ENCODE measurements around the gene AUTS2. TPM values are rescaled to one million over a fixed set of nuclear protein-coding genes. Genes with fewer than 3 reads are reported as not detected.

Gene AUTS2
- total and polyA plus RNA-seq, 7 experiments from 2014 or later = 0.40 to 31.7 (median 4.2) TPM

DNA sequence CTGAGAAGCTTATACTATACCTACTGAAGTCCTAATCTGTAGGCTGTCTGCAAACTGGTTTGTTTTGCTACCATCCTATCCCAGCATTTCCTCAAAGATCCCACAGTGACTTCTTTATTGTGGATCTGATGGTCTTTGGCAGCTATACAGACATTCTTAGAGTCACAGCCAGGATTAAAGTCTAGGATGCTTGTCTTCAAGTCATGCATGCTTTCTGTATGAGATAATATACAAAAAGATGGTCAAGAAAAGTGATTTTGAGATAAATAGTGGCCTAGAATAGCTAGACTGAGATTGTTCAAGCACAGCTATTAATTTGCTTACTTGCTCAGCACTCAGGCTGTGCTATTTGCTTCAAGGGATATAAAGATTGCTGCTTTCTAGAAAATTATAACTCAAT, 454.4 kb downstream of the AUTS2 start:
- Mint-ChIP-seq H3K27me3 (peaks cover 0 to 3% (median 0%) of the 10 kb centered on the region in 5 donors), H3K9me3 (peaks cover 0 to 4% (median 0%) of the 10 kb centered on the region in 11 donors), H3K36me3 (no peaks in the 10 kb centered on the region), H3K27ac (no peak overlapping the region), H3K4me3 (no peak overlapping the region), H3K4me1 (no peaks in the 10 kb centered on the region)
- no peaks in the 10 kb centered on the region for H3K27me3 ChIP-seq (ENCODE audit: control insufficient read depth in 2 of 2, insufficient read depth in 2 of 2, low read length in 2 of 2)
- intact Hi-C loops (cut with micrococcal nuclease) = no loop called here
- H3K36me3 ChIP-seq (ENCODE audit: control insufficient read depth in 2 of 3, insufficient read depth in 3 of 3, low read length in 3 of 3) = no peaks in the 10 kb centered on the region
- no peak overlapping the region for H3K4me3 ChIP-seq (ENCODE audit: low read length)
- CTCF ChIA-PET = no interaction called here
- H3K9me3 ChIP-seq (ENCODE audit: control insufficient read depth in 2 of 3, low read length in 3 of 3) = no peaks in the 10 kb centered on the region
- POLR2A ChIA-PET = no interaction called here
- ATAC-seq = no peak
- no peak for DNase-seq
- H3K27ac ChIP-seq (ENCODE audit: low read depth, low read length) = no peak overlapping the region
- no peaks in the 10 kb centered on the region for H3K4me1 ChIP-seq (ENCODE audit: control insufficient read depth in 2 of 2, insufficient read depth in 2 of 2, low read length in 2 of 2)

DNA sequence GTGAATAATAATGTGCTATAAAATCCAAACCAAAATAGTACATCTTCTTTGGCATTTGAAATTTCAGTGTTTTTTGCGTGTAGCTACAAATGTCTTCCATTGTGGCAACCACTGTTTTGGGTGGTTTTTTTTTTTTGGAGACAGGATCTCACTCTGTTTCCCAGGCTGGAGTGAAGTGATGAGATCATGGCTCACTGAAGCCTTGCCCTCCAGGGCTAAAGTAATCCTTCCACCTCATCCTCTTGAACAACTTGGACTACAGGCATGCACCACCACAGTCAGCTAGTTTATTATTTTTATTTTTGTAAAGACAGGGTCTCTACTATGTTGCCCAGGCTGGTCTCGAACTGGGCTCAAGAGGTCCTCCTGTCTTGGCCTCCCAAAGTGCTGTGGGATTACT, 455.1 kb downstream of the AUTS2 start:
- POLR2A ChIA-PET = no interaction called here
- intact Hi-C loops (cut with micrococcal nuclease) = no loop called here
- CTCF ChIA-PET = interaction anchor here (0.6 kb wide), 1 partner anchor 24 kb away, joined by 7 read pairs; no protein-coding TSS in a partner anchor

DNA sequence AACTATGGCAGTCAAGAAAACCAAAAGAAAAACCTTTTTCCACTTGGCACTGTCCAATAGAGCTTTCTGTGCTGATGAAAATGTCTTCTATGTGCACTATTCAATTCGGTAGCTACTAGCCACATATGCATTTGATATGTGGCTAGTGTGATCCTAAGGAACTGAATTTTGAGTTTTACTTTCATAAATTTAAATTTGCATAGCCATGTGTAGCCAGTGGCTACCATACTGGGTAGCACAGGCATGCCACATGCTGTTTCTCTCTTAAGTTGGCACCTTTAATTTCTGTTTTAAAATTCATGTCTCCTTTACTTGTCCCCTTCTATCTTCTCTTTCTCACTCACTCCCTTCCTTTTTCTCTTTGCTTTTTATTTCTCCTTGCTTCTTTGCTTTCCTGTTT, 455.7 kb downstream of the AUTS2 start:
- H3K36me3 Mint-ChIP-seq = no peaks in the 10 kb centered on the region
- H3K27ac ChIP-seq (ENCODE audit: low read depth, low read length) = no peak overlapping the region
- H3K27me3 ChIP-seq (ENCODE audit: control insufficient read depth in 2 of 2, insufficient read depth in 2 of 2, low read length in 2 of 2) = no peaks in the 10 kb centered on the region
- intact Hi-C loops (cut with micrococcal nuclease) = no loop called here
- peaks cover 0 to 4% (median 0%) of the 10 kb centered on the region in 11 donors for H3K9me3 Mint-ChIP-seq
- ChIA-PET POLR2A (no interaction called here), CTCF (no interaction called here)
- H3K4me3 ChIP-seq (ENCODE audit: low read length) = no peak overlapping the region
- no peak overlapping the region for H3K27ac Mint-ChIP-seq
- H3K27me3 Mint-ChIP-seq = peaks cover 0 to 3% (median 0%) of the 10 kb centered on the region in 5 donors
- H3K4me1 Mint-ChIP-seq = no peaks in the 10 kb centered on the region
- ATAC-seq = no peak
- no peaks in the 10 kb centered on the region for H3K9me3 ChIP-seq (ENCODE audit: control insufficient read depth in 2 of 3, low read length in 3 of 3)
- DNase-seq = no peak
- H3K36me3 ChIP-seq (ENCODE audit: control insufficient read depth in 2 of 3, insufficient read depth in 3 of 3, low read length in 3 of 3) = no peaks in the 10 kb centered on the region
- no peak overlapping the region for H3K4me3 Mint-ChIP-seq
- H3K4me1 ChIP-seq (ENCODE audit: control insufficient read depth in 2 of 2, insufficient read depth in 2 of 2, low read length in 2 of 2) = no peaks in the 10 kb centered on the region

More for the DNA sequence above, 455.1 kb downstream of the AUTS2 start:
- H3K27me3 ChIP-seq (ENCODE audit: control insufficient read depth in 2 of 2, insufficient read depth in 2 of 2, low read length in 2 of 2) = no peaks in the 10 kb centered on the region
- H3K27me3 Mint-ChIP-seq = peaks cover 0 to 3% (median 0%) of the 10 kb centered on the region in 5 donors
- no peak overlapping the region for H3K27ac ChIP-seq (ENCODE audit: low read depth, low read length)
- no peak overlapping the region for H3K4me3 Mint-ChIP-seq
- ATAC-seq = no peak
- no peak overlapping the region for H3K27ac Mint-ChIP-seq
- peaks cover 0 to 4% (median 0%) of the 10 kb centered on the region in 11 donors for H3K9me3 Mint-ChIP-seq
- H3K4me1 Mint-ChIP-seq = no peaks in the 10 kb centered on the region
- no peaks in the 10 kb centered on the region for H3K36me3 Mint-ChIP-seq
- no peaks in the 10 kb centered on the region for H3K36me3 ChIP-seq (ENCODE audit: control insufficient read depth in 2 of 3, insufficient read depth in 3 of 3, low read length in 3 of 3)
- no peak overlapping the region for H3K4me3 ChIP-seq (ENCODE audit: low read length)
- DNase-seq = no peak
- no peaks in the 10 kb centered on the region for H3K4me1 ChIP-seq (ENCODE audit: control insufficient read depth in 2 of 2, insufficient read depth in 2 of 2, low read length in 2 of 2)
- no peaks in the 10 kb centered on the region for H3K9me3 ChIP-seq (ENCODE audit: control insufficient read depth in 2 of 3, low read length in 3 of 3)

DNA sequence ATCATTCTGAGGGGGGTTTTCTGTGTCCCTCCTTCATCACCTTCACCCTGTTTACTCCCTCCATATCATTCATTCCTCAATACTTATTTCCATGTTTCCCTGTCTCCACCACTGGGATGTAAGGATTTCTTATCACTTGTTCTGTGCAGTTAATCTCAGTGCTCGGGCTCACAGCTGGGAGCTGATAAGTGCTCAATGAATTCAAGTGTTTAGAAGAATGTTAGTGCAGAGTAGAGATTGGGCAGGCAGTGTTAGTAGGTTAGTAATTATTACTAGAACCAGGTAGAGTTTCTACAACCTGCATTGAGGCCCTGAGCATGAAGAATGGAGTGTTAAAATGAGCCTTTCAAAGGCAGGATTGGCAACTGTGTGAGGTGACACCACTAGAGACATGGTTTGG, 458.1 kb downstream of the AUTS2 start:
- CTCF ChIA-PET = no interaction called here
- DNase-seq = no peak
- no peaks in the 10 kb centered on the region for H3K9me3 ChIP-seq (ENCODE audit: control insufficient read depth in 2 of 3, low read length in 3 of 3)
- H3K4me3 Mint-ChIP-seq = no peak overlapping the region
- no peaks in the 10 kb centered on the region for H3K36me3 Mint-ChIP-seq
- H3K36me3 ChIP-seq (ENCODE audit: control insufficient read depth in 2 of 3, insufficient read depth in 3 of 3, low read length in 3 of 3) = no peaks in the 10 kb centered on the region
- no peaks in the 10 kb centered on the region for H3K4me1 ChIP-seq (ENCODE audit: control insufficient read depth in 2 of 2, insufficient read depth in 2 of 2, low read length in 2 of 2)
- no peaks in the 10 kb centered on the region for H3K4me1 Mint-ChIP-seq
- ATAC-seq = no peak
- POLR2A ChIA-PET = no interaction called here
- H3K27ac ChIP-seq (ENCODE audit: low read depth, low read length) = no peak overlapping the region
- H3K27ac Mint-ChIP-seq = no peak overlapping the region
- no peak overlapping the region for H3K4me3 ChIP-seq (ENCODE audit: low read length)
- H3K9me3 Mint-ChIP-seq = peaks cover 0 to 4% (median 0%) of the 10 kb centered on the region in 11 donors
- intact Hi-C loops (cut with micrococcal nuclease) = no loop called here
- H3K27me3 ChIP-seq (ENCODE audit: control insufficient read depth in 2 of 2, insufficient read depth in 2 of 2, low read length in 2 of 2) = no peaks in the 10 kb centered on the region
- peaks cover 0 to 3% (median 0%) of the 10 kb centered on the region in 5 donors for H3K27me3 Mint-ChIP-seq

DNA sequence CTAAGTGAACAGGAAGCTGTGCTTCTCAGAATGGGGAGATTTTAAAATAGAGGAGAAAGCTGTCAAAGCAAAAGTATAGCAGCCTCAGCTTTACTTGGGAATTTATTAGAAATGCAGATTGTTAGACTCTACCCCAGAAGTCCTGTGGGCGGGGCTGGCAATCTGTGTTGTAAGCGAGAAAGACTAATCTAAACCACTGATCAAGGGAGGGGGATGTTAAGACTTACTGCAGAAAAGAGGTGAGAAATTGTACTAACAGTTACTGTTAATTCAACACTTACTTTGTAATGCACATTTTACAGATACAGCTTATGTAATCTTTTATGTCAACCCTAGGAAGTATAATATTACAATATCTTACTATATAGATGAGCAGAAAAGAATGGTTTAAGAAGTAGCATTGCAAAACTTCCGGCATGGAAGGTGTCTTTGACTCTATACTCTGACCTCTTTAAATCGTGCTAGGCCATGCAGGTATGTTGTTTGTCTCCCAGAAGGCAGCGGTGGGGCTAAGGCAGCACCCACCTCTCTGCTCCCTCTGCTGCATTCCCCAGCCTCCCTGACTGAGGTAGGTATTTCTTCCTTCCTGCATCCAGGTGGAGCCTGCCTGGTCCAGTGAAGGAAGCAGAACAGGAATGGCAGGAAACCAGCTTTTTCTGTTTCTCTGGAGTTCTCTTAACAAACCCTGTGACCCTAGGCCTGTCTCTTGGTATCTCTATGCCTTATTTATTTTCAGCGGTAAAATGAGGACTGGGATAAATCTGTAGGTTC, 462.2 kb downstream of the AUTS2 start:
- CTCF ChIA-PET = no interaction called here
- DNase-seq = no peak

DNA sequence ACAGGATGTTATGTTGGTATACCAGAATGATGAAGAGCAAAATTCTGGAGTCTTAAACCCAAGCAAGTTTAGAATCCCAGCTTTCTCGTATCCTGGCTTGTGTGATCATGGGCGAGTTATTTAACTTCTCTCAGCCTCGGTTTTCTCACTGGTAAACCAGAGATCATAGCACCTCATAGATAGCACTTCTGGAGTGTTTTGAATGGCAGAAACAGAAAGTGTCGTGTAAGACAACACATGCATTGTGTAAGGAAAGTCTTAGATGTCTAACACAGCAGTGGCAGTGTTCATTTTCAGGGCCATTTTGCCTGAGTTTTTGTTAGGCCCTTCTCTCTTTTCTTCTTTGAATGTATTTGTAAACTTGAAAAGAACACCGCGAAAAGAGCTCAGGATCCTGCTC, 465.1 kb downstream of the AUTS2 start:
- intact Hi-C loops (cut with micrococcal nuclease) = no loop called here
- Histone ChIP-seq H3K27ac (ENCODE audit: low read depth, low read length) (no peak overlapping the region), H3K27me3 (ENCODE audit: control insufficient read depth in 2 of 2, insufficient read depth in 2 of 2, low read length in 2 of 2) (no peaks in the 10 kb centered on the region), H3K4me1 (ENCODE audit: control insufficient read depth in 2 of 2, insufficient read depth in 2 of 2, low read length in 2 of 2) (no peaks in the 10 kb centered on the region), H3K36me3 (ENCODE audit: control insufficient read depth in 2 of 3, insufficient read depth in 3 of 3, low read length in 3 of 3) (no peaks in the 10 kb centered on the region), H3K9me3 (ENCODE audit: control insufficient read depth in 2 of 3, low read length in 3 of 3) (no peaks in the 10 kb centered on the region), H3K4me3 (ENCODE audit: low read length) (no peak overlapping the region)
- H3K9me3 Mint-ChIP-seq = peaks cover 0 to 6% (median 0%) of the 10 kb centered on the region in 11 donors
- H3K4me1 Mint-ChIP-seq = peaks cover 0 to 8% (median 0%) of the 10 kb centered on the region in 7 donors
- no peaks in the 10 kb centered on the region for H3K36me3 Mint-ChIP-seq
- CTCF ChIA-PET = no interaction called here
- DNase-seq (no peak), ATAC-seq (no peak)
- POLR2A ChIA-PET = no interaction called here
- H3K27ac Mint-ChIP-seq = no peak overlapping the region
- H3K4me3 Mint-ChIP-seq = no peak overlapping the region
- H3K27me3 Mint-ChIP-seq = no peaks in the 10 kb centered on the region

More for the DNA sequence above, 462.2 kb downstream of the AUTS2 start:
- intact Hi-C loops (cut with micrococcal nuclease) = no loop called here
- H3K27me3 Mint-ChIP-seq = no peaks in the 10 kb centered on the region
- H3K4me1 Mint-ChIP-seq = peaks cover 0 to 8% (median 0%) of the 10 kb centered on the region in 7 donors
- H3K36me3 ChIP-seq (ENCODE audit: control insufficient read depth in 2 of 3, insufficient read depth in 3 of 3, low read length in 3 of 3) = no peaks in the 10 kb centered on the region
- H3K27ac ChIP-seq (ENCODE audit: low read depth, low read length) = no peak overlapping the region
- no peak overlapping the region for H3K27ac Mint-ChIP-seq
- no peaks in the 10 kb centered on the region for H3K27me3 ChIP-seq (ENCODE audit: control insufficient read depth in 2 of 2, insufficient read depth in 2 of 2, low read length in 2 of 2)
- H3K9me3 Mint-ChIP-seq = peaks cover 0 to 6% (median 0%) of the 10 kb centered on the region in 11 donors
- no peaks in the 10 kb centered on the region for H3K36me3 Mint-ChIP-seq
- H3K4me3 Mint-ChIP-seq = no peak overlapping the region
- no peak overlapping the region for H3K4me3 ChIP-seq (ENCODE audit: low read length)
- no peaks in the 10 kb centered on the region for H3K4me1 ChIP-seq (ENCODE audit: control insufficient read depth in 2 of 2, insufficient read depth in 2 of 2, low read length in 2 of 2)
- POLR2A ChIA-PET = no interaction called here
- H3K9me3 ChIP-seq (ENCODE audit: control insufficient read depth in 2 of 3, low read length in 3 of 3) = no peaks in the 10 kb centered on the region
- ATAC-seq = peak; percentile 55

DNA sequence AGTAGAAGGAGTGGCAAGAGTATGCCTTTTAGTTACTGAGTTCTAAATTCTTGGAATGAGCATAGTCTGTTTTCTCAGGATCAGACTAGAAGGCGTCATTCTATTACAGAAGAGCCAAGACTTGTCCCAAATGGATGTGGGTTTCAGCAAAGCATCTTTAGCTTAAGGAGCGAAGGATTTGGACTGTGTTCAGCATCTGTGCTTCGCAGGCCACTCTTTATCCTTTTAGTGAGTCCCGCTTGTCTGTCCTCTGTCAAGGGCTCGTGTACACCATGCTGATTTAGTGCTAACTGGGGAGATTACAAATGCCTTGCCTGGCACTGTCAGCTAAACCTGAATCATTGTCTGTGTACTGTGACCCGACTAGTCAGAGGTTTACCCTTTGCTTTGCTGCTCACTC, 465.7 kb downstream of the AUTS2 start:
- POLR2A ChIA-PET = no interaction called here
- Mint-ChIP-seq H3K4me1 (peaks cover 0 to 8% (median 0%) of the 10 kb centered on the region in 7 donors), H3K36me3 (no peaks in the 10 kb centered on the region), H3K27me3 (no peaks in the 10 kb centered on the region), H3K9me3 (peaks cover 0 to 6% (median 0%) of the 10 kb centered on the region in 11 donors), H3K4me3 (no peak overlapping the region), H3K27ac (no peak overlapping the region)
- no peak for ATAC-seq
- Histone ChIP-seq H3K4me1 (ENCODE audit: control insufficient read depth in 2 of 2, insufficient read depth in 2 of 2, low read length in 2 of 2) (no peaks in the 10 kb centered on the region), H3K27me3 (ENCODE audit: control insufficient read depth in 2 of 2, insufficient read depth in 2 of 2, low read length in 2 of 2) (no peaks in the 10 kb centered on the region), H3K4me3 (ENCODE audit: low read length) (no peak overlapping the region), H3K27ac (ENCODE audit: low read depth, low read length) (no peak overlapping the region), H3K9me3 (ENCODE audit: control insufficient read depth in 2 of 3, low read length in 3 of 3) (no peaks in the 10 kb centered on the region), H3K36me3 (ENCODE audit: control insufficient read depth in 2 of 3, insufficient read depth in 3 of 3, low read length in 3 of 3) (no peaks in the 10 kb centered on the region)
- intact Hi-C loops (cut with micrococcal nuclease) = no loop called here
- CTCF ChIA-PET = no interaction called here
- no peak for DNase-seq

Measured in naive thymus-derived CD4-positive, alpha-beta T cell (primary cell).